Measurements from ENCODE around the gene DNMT1.

DNA sequence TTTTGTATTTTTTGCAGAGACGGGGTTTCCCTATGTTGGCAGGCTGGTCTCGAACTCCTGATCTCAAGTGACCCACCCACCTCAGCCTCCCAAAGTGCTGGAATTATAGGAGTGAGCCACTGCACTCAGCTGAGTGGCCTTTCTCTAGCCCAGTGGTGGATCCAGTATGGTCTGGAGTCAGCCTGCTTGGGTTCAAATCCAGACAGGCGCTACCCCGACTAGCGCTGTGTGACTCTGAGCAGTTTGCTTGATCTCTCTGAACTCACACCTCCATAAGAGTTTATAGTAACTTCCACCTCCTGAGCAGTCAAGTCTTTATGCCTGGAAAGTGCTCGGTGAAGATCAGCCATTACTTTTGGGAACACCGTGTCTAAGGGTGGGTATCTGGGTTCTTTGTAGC lies 25.9 kb upstream of the DNMT1 start:
- TF ChIP-seq CTCF (IDR thresholded peaks at IDR 0.05): no peak
- no peak for TF ChIP-seq EZH2 (IDR thresholded peaks at IDR 0.05; ENCODE audit: borderline replicate concordance, insufficient read depth, low read depth, low read length, poor library complexity, severe bottlenecking)
